GM21423 (cell line): ENCODE data around the gene TESK2.
"Not testable (repeated sequence)": the region's sequence is repeated elsewhere in the genome, so short reads cannot be mapped to it uniquely, and the experiment has no call there.

ENCODE experiments used
- ATAC-seq: cut with Tn5 transposase; IDR thresholded peaks from one replicate; pipeline ENCODE4 v1.9.1; 2021; ENCODE audit warnings: mild to moderate bottlenecking, moderate library complexity; ENCODE audit not compliant: unreplicated experiment

Gene TESK2

DNA sequence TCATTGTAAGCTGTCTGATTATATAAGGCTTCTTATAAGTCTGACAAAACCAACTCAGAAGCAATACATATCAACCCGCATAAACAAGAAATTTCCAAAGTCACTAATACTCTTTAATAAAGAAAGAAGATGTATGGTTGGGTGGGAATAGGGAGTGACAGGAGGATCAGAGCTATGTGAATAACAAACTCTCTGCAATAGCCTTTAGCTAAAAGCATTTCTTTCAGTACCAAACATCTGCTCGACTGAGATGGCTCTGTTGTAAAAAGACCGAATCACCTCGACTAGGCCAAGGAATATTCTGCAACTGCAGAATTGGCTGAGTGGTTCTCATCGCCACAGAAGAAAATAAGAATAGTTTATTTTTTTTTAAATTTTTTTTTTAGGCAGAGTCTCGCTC, 111.4 kb downstream of the TESK2 start:
- no peak for ATAC-seq

DNA sequence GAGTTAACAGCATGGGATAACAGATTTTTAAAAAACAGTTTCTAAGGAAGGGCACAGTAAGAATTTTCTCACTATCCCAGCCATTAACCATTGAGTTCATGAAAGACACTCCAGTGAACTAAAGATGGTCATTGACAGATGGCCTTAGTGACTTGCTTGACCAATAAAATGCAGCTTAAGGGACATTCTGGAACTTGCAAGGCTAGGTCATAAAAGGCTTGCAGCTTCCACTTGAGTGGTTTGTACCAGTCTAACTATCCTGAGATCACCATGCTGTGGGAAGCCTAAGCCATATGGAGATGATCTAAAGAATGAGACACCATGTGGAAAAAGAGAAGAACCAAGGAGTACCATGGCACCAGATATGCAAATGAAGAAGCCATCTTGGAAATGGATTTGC, 112.8 kb downstream of the TESK2 start:
- no peak for ATAC-seq

DNA sequence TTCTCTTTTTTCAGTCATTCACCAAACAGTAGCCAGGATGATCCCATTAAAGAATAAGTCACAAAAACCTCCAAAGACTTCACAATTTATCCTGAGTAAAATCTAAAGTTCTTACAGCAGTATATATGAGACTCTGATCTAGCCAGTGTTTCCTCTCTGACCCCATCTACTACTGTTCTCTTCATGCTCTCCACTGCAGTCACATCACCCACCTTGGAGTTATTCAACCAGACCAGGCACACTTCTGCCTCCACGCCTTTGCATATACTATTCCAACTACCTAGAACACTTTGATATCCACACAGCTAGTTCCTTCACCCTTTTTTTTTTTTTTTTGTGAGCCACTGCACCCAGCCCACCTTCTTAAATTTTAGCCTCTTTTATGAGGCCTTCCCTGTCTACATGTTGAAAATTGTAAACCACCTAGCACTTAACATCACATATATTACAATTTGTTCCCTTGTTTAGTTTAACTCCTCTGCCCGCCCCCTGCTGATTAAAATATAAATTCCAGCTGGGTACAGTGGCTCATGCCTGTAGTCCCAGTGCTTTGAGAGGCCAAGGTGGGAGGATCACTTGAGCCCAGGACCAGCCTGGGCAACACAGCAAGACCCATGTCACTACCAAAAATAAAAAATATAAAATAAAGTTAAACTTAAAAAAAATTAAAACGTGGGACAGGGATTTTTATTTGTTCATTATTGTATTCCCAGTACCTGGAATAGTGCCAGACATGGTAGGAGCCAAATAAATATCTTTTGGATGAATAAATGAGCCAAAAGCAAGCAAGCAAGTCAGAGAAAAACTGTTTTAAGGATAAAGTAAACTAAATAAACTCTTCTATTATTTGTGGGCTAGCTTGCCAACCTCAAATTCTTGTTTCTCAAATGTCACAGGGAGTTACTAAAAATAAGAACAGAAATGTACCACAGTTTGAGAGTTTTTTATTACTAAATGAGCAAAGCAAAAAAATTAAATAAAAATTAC, 115.6 kb downstream of the TESK2 start:
- no peak for ATAC-seq

DNA sequence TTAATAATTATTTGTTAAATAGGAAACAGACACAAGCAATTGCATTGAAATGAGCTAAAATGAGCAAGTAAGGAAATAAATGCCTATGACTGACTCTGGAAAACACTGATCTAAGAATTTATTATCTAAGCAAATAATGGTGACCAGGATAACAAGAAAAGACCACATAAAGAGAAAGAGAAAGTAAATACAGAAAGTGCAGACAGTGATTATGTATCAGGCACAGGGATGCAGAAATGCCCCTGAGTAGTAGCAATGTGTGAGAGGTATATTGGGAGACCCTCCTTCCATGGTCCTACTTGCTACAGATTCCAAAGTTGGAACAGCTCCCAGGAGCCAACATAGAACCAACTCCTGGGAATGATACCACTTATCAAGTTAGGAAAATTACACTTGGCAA, 117.4 kb downstream of the TESK2 start:
- no peak for ATAC-seq

DNA sequence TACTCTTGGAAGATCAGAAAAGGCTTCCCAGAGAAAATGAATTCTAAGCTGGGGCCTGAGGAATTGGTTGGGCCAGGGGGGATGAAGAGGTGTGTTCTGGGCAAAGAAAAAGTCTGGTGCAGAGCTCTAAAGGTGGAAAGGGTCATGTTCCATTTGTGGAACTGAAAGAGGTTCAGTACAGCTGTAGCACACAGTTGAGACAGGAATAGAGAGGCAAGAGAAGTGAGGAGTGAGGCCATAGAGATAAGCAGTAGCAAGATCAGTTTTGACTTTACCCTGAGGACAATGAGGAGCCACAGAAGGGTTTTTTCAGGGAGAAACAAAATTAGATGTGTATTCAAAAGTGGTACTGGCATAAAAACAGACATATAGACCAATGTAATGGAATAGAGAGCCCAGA, 120.4 kb downstream of the TESK2 start:
- ATAC-seq, result peak; percentile 69

DNA sequence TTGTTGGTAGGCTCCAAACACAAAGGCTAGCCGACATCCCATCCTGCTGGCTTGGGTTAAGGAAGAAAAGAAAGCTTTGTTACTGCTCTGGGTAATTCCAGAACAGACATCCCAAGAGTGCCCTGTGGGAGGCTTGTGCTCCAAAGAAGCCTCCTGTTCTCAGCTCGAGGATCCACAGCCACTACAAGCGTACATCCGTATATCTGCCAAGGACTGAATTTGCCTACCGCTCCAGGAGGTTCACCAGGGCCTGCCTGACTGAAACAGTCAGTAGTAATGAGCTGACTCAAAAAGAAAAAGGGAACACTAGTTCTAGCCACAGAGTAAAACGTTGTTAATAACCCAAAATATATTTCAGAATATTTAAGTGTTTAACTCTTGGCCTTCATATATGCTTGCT, 125.9 kb downstream of the TESK2 start:
- ATAC-seq, result no peak

DNA sequence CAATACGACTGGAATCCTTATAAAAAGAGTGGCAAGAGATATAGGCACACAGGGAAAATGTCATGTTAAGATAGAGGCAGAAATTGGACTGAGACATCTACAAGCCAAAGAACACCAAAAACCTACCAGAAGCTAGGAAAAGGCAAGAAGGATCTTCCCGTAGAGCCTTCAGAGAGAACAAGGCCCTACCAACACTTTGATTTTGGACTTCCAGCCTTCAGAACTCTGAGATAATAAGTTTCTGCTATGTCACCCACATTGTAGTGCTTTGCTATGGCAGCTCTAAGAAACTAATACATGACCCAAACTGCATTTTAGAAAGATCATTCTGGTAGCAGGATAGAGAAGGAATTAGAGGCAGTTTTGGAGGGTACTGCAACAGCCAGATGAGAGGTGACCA, 126.7 kb downstream of the TESK2 start:
- no peak for ATAC-seq

DNA sequence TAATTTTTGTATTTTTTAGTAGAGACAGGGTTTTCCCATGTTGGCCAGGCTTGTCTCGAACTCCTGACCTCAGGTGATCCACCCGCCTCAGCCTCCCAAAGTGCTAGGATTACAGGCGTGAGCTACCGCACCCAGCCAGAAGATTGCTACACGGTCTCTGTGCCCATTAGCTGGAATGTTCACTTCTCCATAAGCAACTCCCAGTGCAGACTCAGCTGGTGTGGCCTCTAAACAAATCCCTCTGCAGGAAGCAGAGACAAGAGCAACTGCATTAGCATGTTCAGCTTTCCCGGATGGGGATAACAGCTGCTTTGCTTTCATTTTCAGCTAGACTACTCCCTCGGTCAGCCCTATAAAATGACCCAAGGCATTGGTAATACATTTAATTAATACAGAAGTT, 130.0 kb downstream of the TESK2 start:
- ATAC-seq, result not testable (repeated sequence)

DNA sequence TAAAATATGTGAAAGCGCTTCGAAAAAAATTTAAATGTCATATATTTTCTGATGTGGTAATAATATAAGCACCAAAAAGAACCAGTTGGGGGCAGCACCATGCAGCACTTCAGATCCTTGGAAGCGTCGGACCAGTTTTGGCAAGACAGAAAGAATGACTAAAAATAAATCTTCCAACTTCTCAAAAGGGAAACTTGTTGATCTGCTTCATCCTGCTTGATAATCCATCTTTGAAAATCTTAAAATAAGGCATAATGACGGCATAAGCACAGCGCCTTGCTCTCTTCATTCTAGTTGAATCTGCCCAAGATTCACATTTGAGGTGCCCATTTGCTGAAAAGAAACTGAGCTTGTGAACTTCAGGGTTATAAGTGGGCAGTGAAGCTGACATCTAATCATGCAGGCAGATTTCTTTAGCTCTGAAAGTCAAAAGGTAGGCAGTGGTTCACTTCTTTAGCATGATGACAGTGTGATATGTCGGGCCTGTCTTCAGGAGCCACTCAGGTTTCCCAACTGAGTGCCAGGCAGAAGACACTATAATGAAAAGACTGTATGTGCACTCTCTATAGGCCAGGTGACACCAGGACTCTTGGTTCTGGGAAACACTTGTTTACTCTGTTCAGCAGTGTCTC, 131.0 kb downstream of the TESK2 start:
- no peak for ATAC-seq

DNA sequence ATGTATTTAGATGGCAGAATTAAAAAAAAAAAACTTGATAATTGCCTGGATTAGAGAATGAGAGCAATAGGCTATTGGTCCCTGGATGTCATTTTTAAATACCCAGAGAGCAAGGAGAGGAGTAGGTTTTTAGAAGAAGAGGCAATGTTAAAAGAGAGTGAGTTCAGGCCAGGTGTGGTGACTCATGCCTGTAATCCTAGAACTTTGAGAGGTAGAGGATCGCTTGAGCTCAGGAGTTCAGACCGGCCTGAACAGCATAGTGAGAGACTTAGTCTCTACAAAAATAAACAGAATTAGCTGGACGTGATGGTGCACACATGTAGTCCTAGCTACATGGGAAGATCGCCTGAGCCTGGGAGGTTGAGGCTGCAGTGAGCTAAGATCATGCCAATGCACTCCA, 134.8 kb downstream of the TESK2 start:
- ATAC-seq, result no peak

DNA sequence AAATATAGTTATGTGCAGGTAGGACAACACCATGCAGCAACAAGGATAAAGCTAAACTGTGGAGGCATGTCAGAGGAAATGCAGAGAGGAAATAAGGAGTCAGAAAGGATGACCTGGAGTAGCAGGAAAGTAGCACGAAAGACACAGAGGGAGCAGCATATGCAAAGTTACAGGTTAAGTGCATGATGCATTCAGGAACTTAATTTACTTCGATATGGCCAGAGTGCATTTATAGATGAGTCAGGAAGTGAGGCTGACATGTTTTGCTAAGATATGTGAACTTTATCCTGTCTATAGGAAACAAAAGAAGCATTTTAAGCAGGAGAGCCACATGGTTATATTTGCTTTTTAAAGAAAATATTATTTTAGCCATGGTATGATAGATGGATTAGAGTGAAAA, 135.3 kb downstream of the TESK2 start:
- no peak for ATAC-seq

DNA sequence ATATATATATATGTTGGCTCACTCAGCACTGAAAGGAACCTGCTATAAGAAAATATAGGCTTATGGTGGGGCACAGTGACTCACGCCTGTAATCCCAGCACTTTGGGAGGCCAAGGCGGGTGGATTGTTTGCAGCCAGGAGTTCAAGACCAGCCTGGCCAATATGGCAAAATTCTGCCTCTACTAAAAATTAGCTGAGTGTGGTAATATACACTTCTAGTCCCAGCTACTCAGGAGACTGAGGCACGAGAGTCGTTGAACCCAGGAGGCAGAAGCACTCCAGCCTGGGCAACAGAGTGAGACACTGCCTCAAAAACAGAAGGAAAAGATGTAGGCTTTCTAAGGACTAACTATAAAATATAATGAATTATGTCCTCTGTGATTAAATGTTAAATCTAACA, 136.1 kb downstream of the TESK2 start:
- no peak for ATAC-seq

DNA sequence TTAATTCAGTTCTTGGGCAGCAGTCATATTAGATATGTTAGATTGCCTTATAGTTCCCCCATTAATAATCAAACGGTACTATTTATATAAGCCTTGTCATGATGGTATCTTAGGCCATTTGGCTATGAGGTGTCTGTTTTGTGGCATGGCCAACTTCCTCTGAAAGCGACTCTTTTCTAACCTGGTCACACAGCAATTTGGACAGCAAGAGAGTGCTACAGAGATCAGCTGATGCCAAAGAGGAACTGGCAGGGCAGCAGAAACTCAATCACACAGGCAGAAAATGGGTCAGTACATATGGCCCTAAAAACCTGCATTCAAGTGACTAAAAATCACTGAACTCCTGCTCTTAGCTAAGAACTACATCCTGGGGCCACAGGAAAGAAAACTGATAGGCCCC, 137.3 kb downstream of the TESK2 start:
- no peak for ATAC-seq

DNA sequence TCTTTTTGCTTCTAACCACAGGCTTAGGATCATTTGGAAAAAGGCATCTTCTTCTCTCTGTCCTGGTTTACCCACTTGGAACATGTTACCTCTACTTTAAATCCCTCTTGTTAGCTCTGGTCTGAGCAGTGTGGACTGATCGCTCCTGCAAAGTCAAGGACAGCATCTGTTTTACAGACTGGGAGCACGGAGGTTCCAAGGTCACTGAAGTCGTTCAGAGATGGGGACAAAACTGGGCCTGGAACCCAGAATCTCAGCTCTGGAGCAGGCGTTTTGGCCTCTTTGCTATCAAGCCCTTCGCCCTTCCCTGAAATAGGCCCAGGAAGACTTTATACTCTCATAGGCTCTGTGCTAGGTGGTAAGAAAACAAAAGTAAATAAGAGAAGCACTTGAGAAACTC, 139.5 kb downstream of the TESK2 start:
- ATAC-seq, result no peak

DNA sequence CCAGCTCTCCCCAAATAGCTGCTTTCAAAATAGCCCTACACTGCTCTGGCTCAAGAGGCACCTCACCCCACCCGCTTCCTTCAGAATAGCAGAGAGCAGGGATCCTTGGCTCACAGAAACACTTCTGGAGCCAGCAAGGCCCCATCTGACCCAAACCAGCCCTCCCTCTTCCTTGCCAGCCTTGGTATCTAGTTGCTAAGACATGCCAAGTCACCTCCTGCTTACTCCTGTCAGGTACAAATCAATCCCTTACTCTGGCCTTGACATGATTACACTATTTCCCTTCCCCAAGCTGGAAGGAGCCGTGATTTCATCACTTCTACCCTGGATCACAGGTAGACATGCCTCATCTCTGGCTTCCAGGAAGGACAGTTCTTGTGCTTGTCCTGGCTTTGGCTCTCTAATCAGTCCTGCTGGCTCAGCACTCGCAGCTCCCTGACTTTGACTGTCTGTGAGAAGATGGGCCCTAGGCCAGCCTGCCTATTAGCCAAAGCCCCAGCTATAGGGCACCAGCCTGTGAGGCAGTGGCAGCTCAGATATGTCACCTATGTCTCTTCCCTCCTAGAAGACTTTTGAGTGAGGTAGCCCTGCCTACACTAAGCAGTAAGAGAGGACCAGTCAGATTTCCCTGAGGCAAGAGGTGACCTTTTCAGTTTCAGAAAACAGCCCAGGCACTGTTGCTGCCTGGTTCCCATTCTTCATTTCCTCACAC, 141.8 kb downstream of the TESK2 start:
- ATAC-seq, result no peak

DNA sequence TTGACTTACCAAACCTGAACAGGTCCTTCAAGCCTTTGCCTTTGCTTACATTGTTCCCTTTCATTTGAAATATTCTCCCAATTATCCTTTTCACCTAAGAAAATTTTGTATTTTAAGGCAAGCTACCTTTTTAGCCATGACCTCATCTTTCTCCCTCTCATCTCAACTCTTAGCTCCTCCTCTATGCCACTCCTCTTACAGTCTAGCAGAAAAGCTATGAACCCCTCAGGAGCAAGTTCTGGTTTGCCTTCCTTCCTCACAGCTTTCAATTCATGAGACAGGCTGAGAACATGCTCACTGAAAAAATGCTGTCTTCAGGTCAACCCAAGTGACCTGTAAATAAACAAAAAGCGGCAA, 142.4 kb downstream of the TESK2 start:
- no peak for ATAC-seq

DNA sequence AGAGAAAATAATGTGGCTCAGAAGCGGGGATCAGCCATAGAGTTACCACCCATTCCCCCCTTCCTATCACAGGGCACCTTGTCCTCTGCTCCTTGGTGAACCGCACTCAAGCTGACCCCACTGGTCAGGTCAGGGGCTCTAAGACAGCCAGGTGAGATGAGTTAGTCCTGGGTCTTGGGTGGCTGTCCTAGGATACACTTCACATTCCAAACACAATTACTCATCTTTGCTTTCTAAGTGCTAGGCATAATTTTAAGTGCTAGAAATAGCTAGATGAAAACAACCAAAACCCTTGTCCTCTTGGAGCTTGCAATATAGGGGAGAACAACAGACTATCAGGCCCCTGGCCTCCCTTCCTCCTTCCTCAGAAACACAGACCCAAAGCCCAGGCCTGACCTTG, 142.9 kb downstream of the TESK2 start:
- ATAC-seq, result no peak

DNA sequence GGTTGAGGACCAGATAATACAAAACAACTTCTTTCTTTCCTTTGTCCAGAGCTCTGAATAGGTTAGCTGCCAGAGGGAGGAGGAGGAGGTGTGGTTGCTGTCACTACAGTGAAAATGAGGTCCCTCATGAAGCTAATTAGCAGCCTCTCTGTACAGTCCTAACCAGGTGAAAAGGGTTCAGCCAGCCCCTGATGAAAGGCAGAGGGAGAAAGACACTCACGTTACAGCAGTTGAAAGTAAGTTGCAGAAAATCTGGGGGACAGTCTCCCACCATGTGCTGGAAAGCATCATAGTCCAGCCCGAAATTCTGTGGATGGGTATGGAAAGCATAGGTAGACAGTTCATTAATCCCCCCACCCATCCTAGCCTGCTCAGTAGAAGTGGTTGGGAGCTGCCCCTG, 144.5 kb downstream of the TESK2 start:
- ATAC-seq, result no peak

DNA sequence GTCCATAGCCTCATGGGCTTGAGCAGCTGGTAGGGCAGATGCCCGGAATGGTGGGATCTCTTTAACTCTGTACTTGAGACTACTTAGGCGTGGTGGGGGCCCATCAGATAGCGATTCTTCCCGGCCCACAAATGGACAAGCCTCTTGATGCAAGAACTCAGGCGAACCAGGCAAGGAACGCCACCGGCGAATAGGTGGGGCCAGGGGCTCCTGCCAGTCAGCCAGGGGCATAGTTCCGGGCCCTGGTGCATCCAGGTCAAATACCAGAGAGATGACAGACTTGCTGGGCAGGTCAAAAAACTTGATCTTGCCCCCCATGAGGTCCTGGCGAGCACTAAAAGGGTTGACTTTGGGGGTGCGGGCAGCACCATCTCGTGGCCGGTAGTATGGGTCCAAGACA, 145.9 kb downstream of the TESK2 start:
- no peak for ATAC-seq

DNA sequence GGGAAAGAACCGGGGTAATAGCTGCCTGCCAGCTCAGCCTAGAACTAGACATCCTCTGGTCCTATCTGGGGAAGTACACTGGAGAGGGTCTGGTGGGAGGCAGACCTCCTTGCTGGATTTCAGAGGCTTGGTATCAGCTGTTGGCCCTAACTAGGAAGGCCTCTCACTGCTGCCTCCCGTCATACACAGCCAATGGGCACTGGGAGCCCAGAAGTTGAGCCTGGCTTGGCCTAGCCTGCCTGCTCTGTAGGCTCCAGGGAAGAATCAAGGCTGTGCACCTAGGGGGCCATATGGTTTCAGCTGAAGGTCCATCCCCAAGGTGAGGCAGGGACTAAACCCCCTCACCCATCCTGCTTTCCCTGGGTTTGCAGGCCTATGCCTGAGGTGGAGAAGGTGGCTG, 146.5 kb downstream of the TESK2 start:
- ATAC-seq, result no peak

DNA sequence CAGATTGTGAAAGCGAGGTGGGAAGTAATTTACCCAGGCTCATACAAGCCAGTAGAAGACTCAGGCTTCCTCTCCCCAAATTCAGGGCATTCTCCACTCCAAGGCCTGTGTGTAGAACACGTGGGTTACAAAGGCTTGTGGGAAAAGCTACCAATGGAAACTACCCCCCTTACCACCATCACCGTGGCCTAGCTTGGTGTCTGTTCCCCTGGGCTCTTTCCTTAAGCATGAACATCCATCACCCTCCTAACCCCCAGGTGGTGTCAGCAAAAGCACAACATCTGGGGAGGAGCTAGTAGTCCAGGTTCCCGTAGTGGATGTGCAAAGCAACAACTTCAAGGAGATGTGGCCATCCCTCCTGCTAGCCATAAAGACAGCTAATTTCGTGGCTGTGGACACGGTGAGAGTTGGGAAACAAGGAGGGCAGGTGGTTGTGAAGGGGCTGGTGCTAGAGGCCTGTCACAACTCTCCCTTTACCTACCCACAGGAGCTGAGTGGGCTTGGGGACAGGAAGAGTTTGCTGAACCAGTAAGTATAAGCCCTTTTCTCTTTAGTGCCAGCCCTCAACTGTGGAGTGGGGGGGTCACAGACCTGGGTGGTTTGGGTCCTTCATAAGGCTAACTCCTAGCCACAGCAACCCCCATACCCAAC, 150.0 kb downstream of the TESK2 start:
- no peak for ATAC-seq
